Trophoblast cell (in vitro differentiated cells and primary cell): Measurements from ENCODE around the gene TRIP13.
"Not testable (repeated sequence)": the region's sequence is repeated elsewhere in the genome, so short reads cannot be mapped to it uniquely, and the experiment has no call there.

ENCODE experiments used
- DNase-seq, 2 donors: peaks; one replicate each; pipeline ENCODE4 v3.0.0-alpha.2; 2016
- H2AFZ ChIP-seq: 2 replicates; pipeline ENCODE4 v1.6.1; 2013; ENCODE audit warnings: low read length, moderate library complexity, mild to moderate bottlenecking; ENCODE audit not compliant: insufficient read depth, poor library complexity
- H2AK5ac ChIP-seq: 2 replicates; pipeline ENCODE4 v1.6.1; 2013; ENCODE audit warnings: mild to moderate bottlenecking, low read length
- H2BK120ac ChIP-seq: 2 replicates; pipeline ENCODE4 v1.6.1; 2013; ENCODE audit warnings: low read length, mild to moderate bottlenecking, moderate library complexity; ENCODE audit not compliant: insufficient read depth, poor library complexity
- H2BK12ac ChIP-seq: 2 replicates; pipeline ENCODE4 v1.6.1; 2013; ENCODE audit warnings: mild to moderate bottlenecking, low read length, moderate library complexity
- H2BK5ac ChIP-seq: 2 replicates; pipeline ENCODE4 v1.6.1; 2013; ENCODE audit warnings: low read length, low read depth, moderate library complexity, mild to moderate bottlenecking; ENCODE audit not compliant: poor library complexity
- H3K14ac ChIP-seq: 2 replicates; pipeline ENCODE4 v1.6.1; 2013; ENCODE audit warnings: mild to moderate bottlenecking, low read length
- H3K18ac ChIP-seq: 2 replicates; pipeline ENCODE4 v1.6.1; 2013; ENCODE audit warnings: mild to moderate bottlenecking, low read length
- H3K23ac ChIP-seq: 2 replicates; pipeline ENCODE4 v1.6.1; 2013; ENCODE audit warnings: low read length
- H3K27ac ChIP-seq: 2 replicates; pipeline ENCODE4 v1.5.1; 2013; ENCODE audit warnings: low read depth, mild to moderate bottlenecking, inconsistent platforms, low read length, moderate library complexity
- H3K27me3 ChIP-seq: 2 replicates; pipeline ENCODE4 v1.6.1; 2013; ENCODE audit warnings: inconsistent platforms, mild to moderate bottlenecking, low read length, moderate library complexity; ENCODE audit not compliant: insufficient read depth
- H3K36me3 ChIP-seq, 2 experiments: 1 replicate in 1 of 2; 2 replicates in 1 of 2; pipeline ENCODE4 v1.6.1; 2013; ENCODE audit warnings: low read length in 2 of 2, mild to moderate bottlenecking in 2 of 2, moderate library complexity in 1 of 2; ENCODE audit not compliant: insufficient read depth in 2 of 2, control insufficient read depth in 1 of 2
- H3K4ac ChIP-seq: 2 replicates; pipeline ENCODE4 v1.6.1; 2013; ENCODE audit warnings: low read depth, mild to moderate bottlenecking, low read length, moderate library complexity
- H3K4me1 ChIP-seq, 2 experiments: 1 replicate in 1 of 2; 2 replicates in 1 of 2; pipeline ENCODE4 v1.6.1; 2013; ENCODE audit warnings: low read length in 2 of 2, mild to moderate bottlenecking in 2 of 2, moderate library complexity in 1 of 2; ENCODE audit not compliant: insufficient read depth in 2 of 2, control insufficient read depth in 1 of 2
- H3K4me2 ChIP-seq: 2 replicates; pipeline ENCODE4 v1.6.1; 2013; ENCODE audit warnings: inconsistent platforms, mild to moderate bottlenecking, low read length, moderate library complexity
- H3K4me3 ChIP-seq: 2 replicates; pipeline ENCODE4 v1.5.1; 2013; ENCODE audit warnings: mild to moderate bottlenecking, low read depth, low read length, inconsistent platforms
- H3K79me1 ChIP-seq: one replicate; pipeline ENCODE4 v1.6.1; 2013; ENCODE audit warnings: low read length
- H3K79me2 ChIP-seq: 2 replicates; pipeline ENCODE4 v1.6.1; 2013; ENCODE audit warnings: low read length, mild to moderate bottlenecking; ENCODE audit not compliant: control insufficient read depth, insufficient read depth, poor library complexity
- H3K9ac ChIP-seq: 2 replicates; pipeline ENCODE4 v1.6.1; 2013; ENCODE audit warnings: mild to moderate bottlenecking, low read length
- H3K9me3 ChIP-seq: 2 replicates; pipeline ENCODE4 v1.6.1; 2013; ENCODE audit warnings: low read depth, mild to moderate bottlenecking, control low read depth, inconsistent platforms, low read length; ENCODE audit not compliant: insufficient read depth
- H4K12ac ChIP-seq: 2 replicates; pipeline ENCODE4 v1.6.1; 2013; ENCODE audit warnings: low read depth, mild to moderate bottlenecking, low read length, moderate library complexity
- H4K8ac ChIP-seq: 2 replicates; pipeline ENCODE4 v1.6.1; 2013; ENCODE audit warnings: low read depth, mild to moderate bottlenecking, low read length, moderate library complexity
- H4K91ac ChIP-seq: one replicate; pipeline ENCODE4 v1.6.1; 2013; ENCODE audit warnings: low read depth, mild to moderate bottlenecking, low read length, moderate library complexity
- WGBS: extraction: QIAGEN DNeasy Blood & Tissue Kit; methylation state at CpG from one replicate; pipeline ENCODE4 v1.1.7; 2013; ENCODE audit warnings: missing lambda C conversion rate; ENCODE audit not compliant: insufficient read length, insufficient coverage; ENCODE audit errors: extremely low coverage; 5-methylcytosine and 5-hydroxymethylcytosine counted together

The TRIP13 gene

GRCh38 chr5:914174-914573 lies 21.5 kb downstream of the TRIP13 start:
- Histone ChIP-seq H3K27me3 (no peaks in the 10 kb centered on the region), H2BK5ac (no peak overlapping the region), H3K36me3 (peaks cover 56% of the 10 kb centered on the region in 2 experiments), H3K27ac (no peak overlapping the region), H3K4me3 (no peak overlapping the region), H2BK120ac (no peak overlapping the region), H3K9me3 (no peaks in the 10 kb centered on the region), H3K23ac (no peak overlapping the region), H3K14ac (no peak overlapping the region), H3K4me1 (peaks cover 0 to 3% of the 10 kb centered on the region in 2 experiments), H3K18ac (no peak overlapping the region), H3K79me1 (no peaks in the 10 kb centered on the region), H3K79me2 (no peaks in the 10 kb centered on the region), H4K8ac (no peak overlapping the region), H2AFZ (no peak overlapping the region), H2AK5ac (no peak overlapping the region), H3K4ac (no peak overlapping the region), H3K9ac (peak overlapping the region; percentile 14), H4K12ac (no peak overlapping the region), H2BK12ac (no peak overlapping the region), H4K91ac (no peak overlapping the region), H3K4me2 (no peak overlapping the region)
- no CpG with 5 or more reads among the region's 14 CpGs for WGBS
- no peak for DNase-seq

- no peaks in the 10 kb centered on the region for H3K79me2 ChIP-seq
- no peak overlapping the region for H3K23ac ChIP-seq
- no peaks in the 10 kb centered on the region for H3K27me3 ChIP-seq
- H2AK5ac ChIP-seq, result no peak overlapping the region
- no peak overlapping the region for H4K12ac ChIP-seq
- no peak overlapping the region for H3K4ac ChIP-seq
- H3K4me1 ChIP-seq, result peaks cover 0 to 4% of the 10 kb centered on the region in 2 experiments
- no peak overlapping the region for H2BK120ac ChIP-seq
- H3K9ac ChIP-seq, result no peak overlapping the region
- H4K91ac ChIP-seq, result no peak overlapping the region
- no peak overlapping the region for H3K4me3 ChIP-seq
- H2BK12ac ChIP-seq, result no peak overlapping the region
- no peak overlapping the region for H3K14ac ChIP-seq
- no peak for DNase-seq
- no peaks in the 10 kb centered on the region for H3K9me3 ChIP-seq
- no peak overlapping the region for H3K4me2 ChIP-seq
- no peak overlapping the region for H3K18ac ChIP-seq
- no peaks in the 10 kb centered on the region for H3K79me1 ChIP-seq
- no peak overlapping the region for H2BK5ac ChIP-seq
- H3K27ac ChIP-seq, result no peak overlapping the region
- WGBS, result no CpG with 5 or more reads among the region's 7 CpGs
- peaks cover 53% of the 10 kb centered on the region in 2 experiments for H3K36me3 ChIP-seq
- no peak overlapping the region for H2AFZ ChIP-seq
- H4K8ac ChIP-seq, result no peak overlapping the region
These were observed 21.9 kb downstream of the TRIP13 start for GRCh38 chr5:914612-915011.

DNA sequence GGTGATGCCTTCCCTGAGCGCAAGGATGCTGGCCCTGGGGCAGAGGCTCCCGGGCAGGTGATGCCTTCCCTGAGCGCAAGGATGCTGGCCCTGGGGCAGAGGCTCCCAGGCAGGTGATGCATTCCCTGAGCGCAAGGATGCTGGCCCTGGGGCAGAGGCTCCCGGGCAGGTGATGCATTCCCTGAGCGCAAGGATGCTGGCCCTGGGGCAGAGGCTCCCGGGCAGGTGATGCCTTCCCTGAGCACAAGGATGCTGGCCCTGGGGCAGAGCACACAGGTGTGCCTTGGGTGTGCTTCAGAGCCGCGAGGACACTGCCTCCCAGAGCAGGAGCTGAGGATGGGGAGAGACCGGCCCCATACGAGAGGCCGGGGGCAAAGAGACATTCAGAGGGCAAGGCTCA lies 22.7 kb downstream of the TRIP13 start:
- H3K79me1 ChIP-seq, H3K9ac ChIP-seq, H3K27ac ChIP-seq, H3K4me1 ChIP-seq, H2BK120ac ChIP-seq, H2AFZ ChIP-seq, H3K18ac ChIP-seq, H3K79me2 ChIP-seq, H2AK5ac ChIP-seq, H2BK5ac ChIP-seq, H3K4ac ChIP-seq, H4K12ac ChIP-seq, H3K23ac ChIP-seq, H3K9me3 ChIP-seq, H3K14ac ChIP-seq, H3K4me2 ChIP-seq, H3K27me3 ChIP-seq, DNase-seq, H4K91ac ChIP-seq, H4K8ac ChIP-seq, H3K4me3 ChIP-seq, H2BK12ac ChIP-seq: not testable (repeated sequence)
- H3K36me3 ChIP-seq, result peaks cover 46 to 48% of the 10 kb centered on the region in 2 experiments
- no CpG with 5 or more reads among the region's 12 CpGs for WGBS

DNA sequence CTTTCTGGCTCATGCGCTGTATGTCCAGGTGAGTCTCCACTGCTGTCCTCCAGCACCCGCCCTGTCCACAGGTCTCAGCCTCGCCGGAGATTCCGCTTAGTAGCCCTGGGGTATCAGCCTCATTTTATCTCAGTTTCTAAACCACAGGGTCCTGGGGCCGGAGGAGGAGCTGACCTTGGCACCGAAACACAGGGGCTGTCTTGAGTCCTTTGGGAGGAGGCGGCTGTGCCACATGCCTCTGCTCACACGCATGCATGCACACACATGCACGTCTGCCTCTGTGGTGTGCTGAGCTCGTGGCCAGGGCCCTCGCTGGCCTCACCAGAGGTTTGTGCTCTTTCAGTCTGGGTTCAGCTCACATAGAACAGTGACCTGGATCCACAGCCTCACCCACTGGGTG lies 23.3 kb downstream of the TRIP13 start:
- no peak overlapping the region for H4K8ac ChIP-seq
- H2BK120ac ChIP-seq, result no peak overlapping the region
- H3K4me2 ChIP-seq, result no peak overlapping the region
- H4K12ac ChIP-seq, result no peak overlapping the region
- no peaks in the 10 kb centered on the region for H3K9me3 ChIP-seq
- H3K27ac ChIP-seq, result no peak overlapping the region
- no peaks in the 10 kb centered on the region for H3K27me3 ChIP-seq
- H3K4me1 ChIP-seq, result peaks cover 0 to 4% of the 10 kb centered on the region in 2 experiments
- no peak overlapping the region for H4K91ac ChIP-seq
- H3K36me3 ChIP-seq, result peaks cover 42% of the 10 kb centered on the region in 2 experiments
- H3K23ac ChIP-seq, result no peak overlapping the region
- H2BK12ac ChIP-seq, result no peak overlapping the region
- no peak for DNase-seq
- WGBS, result no CpG with 5 or more reads among the region's 12 CpGs
- H3K79me1 ChIP-seq, result no peaks in the 10 kb centered on the region
- H2BK5ac ChIP-seq, result no peak overlapping the region
- no peak overlapping the region for H2AFZ ChIP-seq
- H3K4me3 ChIP-seq, result no peak overlapping the region
- no peaks in the 10 kb centered on the region for H3K79me2 ChIP-seq
- H2AK5ac ChIP-seq, result no peak overlapping the region
- peak overlapping the region; percentile 44 for H3K9ac ChIP-seq
- H3K4ac ChIP-seq, result no peak overlapping the region
- H3K18ac ChIP-seq, result no peak overlapping the region
- H3K14ac ChIP-seq, result no peak overlapping the region
